ENCODE measurements around the gene CHAC1.
"Not testable (repeated sequence)": the region's sequence is repeated elsewhere in the genome, so short reads cannot be mapped to it uniquely, and the experiment has no call there.

CHAC1 gene

GRCh38 chr15:40957041-40957555 lies 3.8 kb downstream of the CHAC1 start:
- DNase-seq (ENCODE audit: low spot score), result no peak

GRCh38 chr15:40957581-40958051 lies 4.3 kb downstream of the CHAC1 start:
- DNase-seq (ENCODE audit: low spot score), result no peak

- no peak for DNase-seq (ENCODE audit: low spot score)
Measured at GRCh38 chr15:40958146-40958545, 4.9 kb downstream of the CHAC1 start.

GRCh38 chr15:40958723-40959122 lies 5.5 kb downstream of the CHAC1 start:
- no peak for DNase-seq (ENCODE audit: low spot score)

- DNase-seq (ENCODE audit: low spot score), result no peak
Measured at GRCh38 chr15:40959331-40960141, 6.3 kb downstream of the CHAC1 start.

- DNase-seq (ENCODE audit: low spot score), result no peak
Measured at GRCh38 chr15:40960151-40960885, 7.0 kb downstream of the CHAC1 start.

GRCh38 chr15:40960925-40961324 lies 7.7 kb downstream of the CHAC1 start:
- DNase-seq (ENCODE audit: low spot score), result no peak

- DNase-seq (ENCODE audit: low spot score), result not testable (repeated sequence)
Measured at GRCh38 chr15:40961740-40962139, 8.5 kb downstream of the CHAC1 start.

GRCh38 chr15:40962317-40962716 lies 9.0 kb downstream of the CHAC1 start:
- DNase-seq (ENCODE audit: low spot score), result not testable (repeated sequence)

- DNase-seq (ENCODE audit: low spot score), result no peak
Measured at GRCh38 chr15:40963201-40963600, 9.9 kb downstream of the CHAC1 start.

GRCh38 chr15:40964006-40964405 lies 10.7 kb downstream of the CHAC1 start:
- DNase-seq (ENCODE audit: low spot score), result no peak

GRCh38 chr15:40964634-40965033 lies 11.4 kb downstream of the CHAC1 start:
- no peak for DNase-seq (ENCODE audit: low spot score)

- no peak for DNase-seq (ENCODE audit: low spot score)
Measured at GRCh38 chr15:40968290-40969085, 15.2 kb downstream of the CHAC1 start.

- DNase-seq (ENCODE audit: low spot score), result no peak
Measured at GRCh38 chr15:40969363-40969762, 16.1 kb downstream of the CHAC1 start.

GRCh38 chr15:40974879-40975278 lies 21.6 kb downstream of the CHAC1 start:
- DNase-seq (ENCODE audit: low spot score), result no peak

GRCh38 chr15:40976819-40977218 lies 23.5 kb downstream of the CHAC1 start:
- no peak for DNase-seq (ENCODE audit: low spot score)

GRCh38 chr15:40978141-40978540 lies 24.9 kb downstream of the CHAC1 start:
- DNase-seq (ENCODE audit: low spot score), result no peak

GRCh38 chr15:40978562-40978961 lies 25.3 kb downstream of the CHAC1 start:
- no peak for DNase-seq (ENCODE audit: low spot score)

- DNase-seq (ENCODE audit: low spot score), result no peak
Measured at GRCh38 chr15:40981186-40981585, 27.9 kb downstream of the CHAC1 start.

GRCh38 chr15:40982855-40983254 lies 29.6 kb downstream of the CHAC1 start:
- no peak for DNase-seq (ENCODE audit: low spot score)

- no peak for DNase-seq (ENCODE audit: low spot score)
Measured at GRCh38 chr15:40984406-40984805, 31.1 kb downstream of the CHAC1 start.

- DNase-seq (ENCODE audit: low spot score), result no peak
Measured at GRCh38 chr15:40984964-40985363, 31.7 kb downstream of the CHAC1 start.

Data from CD4-positive, alpha-beta T cell treated with Interleukin-6 at 100 ng/mL for 8 hours (primary cell).